Fibroblast of pulmonary artery (primary cell): ENCODE results near the gene LNX2.

Experiments
- DNase-seq: peaks from one replicate; pipeline ENCODE4 v3.0.0-alpha.2; 2010; ENCODE audit warnings: low read depth
- H3K4me3 ChIP-seq: replicated peaks from 2 replicates; pipeline ENCODE4 v1.5.1; 2011; ENCODE audit warnings: low read depth, mild to moderate bottlenecking, control low read depth, low read length, moderate library complexity
- CTCF ChIP-seq: IDR thresholded peaks from 2 replicates; pipeline ENCODE4 v1.5.1; 2011; ENCODE audit warnings: mild to moderate bottlenecking, control low read depth, low read length, inconsistent platforms; ENCODE audit errors: missing control alignments

LNX2 gene

GRCh38 chr13:27639186-27639585 is 18.9 kb upstream of the LNX2 start:
- TF ChIP-seq CTCF = no peak
- DNase-seq = no peak
- H3K4me3 ChIP-seq = no peak overlapping the region

GRCh38 chr13:27638521-27638920 is 18.2 kb upstream of the LNX2 start:
- H3K4me3 ChIP-seq = no peak overlapping the region
- TF ChIP-seq CTCF = no peak
- peak; percentile 43 for DNase-seq

GRCh38 chr13:27638001-27638400 is 17.7 kb upstream of the LNX2 start:
- DNase-seq = no peak
- H3K4me3 ChIP-seq = no peak overlapping the region
- no peak for TF ChIP-seq CTCF

GRCh38 chr13:27637289-27637626 is 16.9 kb upstream of the LNX2 start:
- H3K4me3 ChIP-seq = no peak overlapping the region
- no peak for TF ChIP-seq CTCF
- DNase-seq = no peak

- H3K4me3 ChIP-seq = no peak overlapping the region
- no peak for DNase-seq
- no peak for TF ChIP-seq CTCF
Measured at GRCh38 chr13:27636589-27637288, 16.4 kb upstream of the LNX2 start.

GRCh38 chr13:27635266-27635665 is 14.9 kb upstream of the LNX2 start:
- no peak for DNase-seq
- no peak overlapping the region for H3K4me3 ChIP-seq
- no peak for TF ChIP-seq CTCF

GRCh38 chr13:27634791-27635190 is 14.5 kb upstream of the LNX2 start:
- no peak for DNase-seq
- TF ChIP-seq CTCF = no peak
- no peak overlapping the region for H3K4me3 ChIP-seq
